HG03442 (cell line): ENCODE results near the gene CASP12.

ENCODE experiments used
- ATAC-seq: cut with Tn5 transposase; IDR thresholded peaks from one replicate; pipeline ENCODE4 v1.9.1; 2021; ENCODE audit warnings: mild to moderate bottlenecking, moderate library complexity; ENCODE audit not compliant: unreplicated experiment

CASP12 gene

GRCh38 chr11:104841185-104841584, 57.1 kb downstream of the CASP12 start:
- ATAC-seq: no peak

GRCh38 chr11:104837969-104838639, 60.2 kb downstream of the CASP12 start:
- ATAC-seq: no peak

- ATAC-seq: no peak
Measured at GRCh38 chr11:104836691-104837090, 61.6 kb downstream of the CASP12 start.
